ENCODE data around the gene PCDH12.

The PCDH12 gene

DNA sequence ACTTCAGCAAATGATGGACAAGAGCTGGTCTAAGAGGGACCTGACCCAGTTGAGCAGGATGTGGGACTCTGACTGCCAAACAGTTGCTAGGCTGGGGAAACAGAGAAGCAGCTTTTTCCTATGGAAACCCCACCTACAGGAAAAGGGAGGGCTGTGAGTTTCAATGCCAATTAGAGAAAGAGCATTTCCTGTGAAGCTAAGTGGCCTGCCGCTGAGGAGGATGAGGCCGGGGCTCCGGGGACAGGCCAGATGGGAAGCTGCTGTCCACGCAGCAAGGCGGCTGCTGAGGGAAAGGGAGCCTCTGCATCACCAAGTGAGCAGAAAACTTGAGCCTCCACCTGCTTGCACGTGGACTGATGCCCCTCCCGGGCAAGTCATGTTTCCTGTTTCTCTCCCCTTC is at the start of gene PCDH12:
TSS of gene PCDH12 (minus strand) at position 90 of the 400 bp plus-strand sequence. CDS start 351 bp downstream, outside the sequence.
- Mint-ChIP-seq H3K9me3 (no peaks in the 10 kb centered on the region), H3K27ac (peak within 1 kb of the TSS; percentile 81), H3K36me3 (ENCODE audit: low read depth) (no peaks in the 10 kb centered on the region), H3K4me3 (peak within 1 kb of the TSS; percentile 77), H3K27me3 (no peaks in the 10 kb centered on the region), H3K4me1 (peaks cover 36% of the 10 kb centered on the region)
- ATAC-seq (peak; percentile 31), DNase-seq (peak; percentile 25)

DNA sequence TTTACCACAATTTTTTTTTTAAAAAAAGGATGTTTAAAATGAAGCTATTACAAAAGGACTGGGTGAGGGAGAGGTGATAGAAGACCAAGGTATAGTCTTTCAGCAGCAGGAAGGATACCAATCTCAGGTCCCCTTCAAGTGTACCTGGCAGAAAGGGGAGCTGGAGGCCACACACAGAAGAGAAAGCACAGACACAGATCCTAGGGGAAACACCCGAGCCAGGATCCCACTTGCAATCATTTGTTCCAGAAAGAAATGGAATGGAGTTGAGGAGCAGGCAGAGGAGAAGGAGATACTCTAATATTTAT is 49.2 kb upstream of the PCDH12 start:
- Mint-ChIP-seq H3K27me3 (no peaks in the 10 kb centered on the region), H3K9me3 (no peaks in the 10 kb centered on the region), H3K4me3 (peak overlapping the region; percentile 56), H3K4me1 (peaks cover 69% of the 10 kb centered on the region), H3K27ac (peak overlapping the region; percentile 84), H3K36me3 (ENCODE audit: low read depth) (peaks cover 67% of the 10 kb centered on the region)
- no peak for DNase-seq
- no peak for ATAC-seq

DNA sequence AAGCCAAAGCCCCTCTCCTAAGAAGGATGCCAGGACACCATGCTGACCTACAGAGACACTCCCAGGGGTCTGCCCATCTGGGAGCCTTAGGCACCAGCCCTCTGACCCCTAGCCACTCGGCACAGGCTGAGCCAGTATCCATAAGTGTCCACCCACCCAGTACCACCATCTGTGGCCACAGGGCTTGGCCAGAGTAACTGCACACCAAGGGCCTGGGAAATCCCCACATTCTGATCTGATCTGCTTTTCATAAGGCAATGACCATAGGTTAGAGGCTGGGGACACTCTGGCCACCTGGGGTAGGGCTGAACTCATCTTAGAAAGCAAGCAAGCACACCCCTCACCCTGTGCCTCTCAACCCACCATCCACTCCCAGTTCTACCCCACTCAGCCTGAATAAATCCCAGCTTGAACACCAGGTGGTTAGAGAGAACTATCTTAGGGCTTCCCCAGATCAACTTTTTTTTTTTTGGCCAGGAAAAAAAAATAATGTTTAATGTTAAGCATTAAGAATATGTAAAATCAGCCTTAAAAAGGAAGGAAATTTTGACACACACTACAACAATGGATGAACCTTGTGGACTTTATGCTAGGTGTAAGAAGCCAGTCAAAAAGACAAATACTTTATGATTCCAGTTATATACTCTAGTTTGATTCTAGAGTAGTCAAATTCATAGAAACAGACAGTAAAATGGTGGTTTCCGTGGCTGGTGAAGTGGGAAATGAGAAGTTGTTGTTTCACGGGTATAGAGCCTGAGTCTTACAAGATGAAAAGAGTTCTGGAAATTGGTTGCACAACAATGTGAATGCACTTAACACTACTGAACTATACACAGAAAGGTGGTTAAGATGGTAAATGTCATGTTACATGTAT is 48.6 kb upstream of the PCDH12 start:
- H3K9me3 Mint-ChIP-seq, result no peaks in the 10 kb centered on the region
- H3K27me3 Mint-ChIP-seq, result no peaks in the 10 kb centered on the region
- ATAC-seq (peak; percentile 91), DNase-seq (no peak)
- peaks cover 69% of the 10 kb centered on the region for H3K4me1 Mint-ChIP-seq
- peak overlapping the region; percentile 84 for H3K27ac Mint-ChIP-seq
- H3K36me3 Mint-ChIP-seq (ENCODE audit: low read depth), result peaks cover 72% of the 10 kb centered on the region
- peak overlapping the region; percentile 56 for H3K4me3 Mint-ChIP-seq

DNA sequence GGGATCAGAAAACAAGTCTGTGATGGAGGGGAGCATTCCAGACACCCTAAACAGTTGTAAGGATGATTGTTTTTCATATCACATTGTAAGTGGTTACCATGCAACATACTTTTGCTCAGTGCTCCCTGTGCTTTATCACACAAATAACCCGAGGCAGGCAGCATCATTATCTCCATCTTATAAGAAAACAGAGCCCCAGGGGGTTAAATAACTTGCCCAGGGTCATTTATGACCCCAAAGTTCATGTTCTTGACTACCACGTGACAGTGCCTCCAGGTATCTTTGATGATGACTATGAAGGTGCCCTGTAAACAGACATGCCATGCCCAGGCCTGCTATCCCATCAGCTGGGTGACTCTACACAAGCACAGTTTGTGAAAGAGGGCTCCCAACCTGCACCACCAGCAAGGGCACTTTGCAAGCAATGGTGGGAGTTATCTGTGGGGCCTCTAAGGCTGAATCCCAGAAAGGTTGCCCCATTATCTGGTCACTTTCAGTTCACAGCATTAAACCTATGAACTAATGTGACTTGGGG is 45.3 kb upstream of the PCDH12 start:
- no peaks in the 10 kb centered on the region for H3K9me3 Mint-ChIP-seq

DNA sequence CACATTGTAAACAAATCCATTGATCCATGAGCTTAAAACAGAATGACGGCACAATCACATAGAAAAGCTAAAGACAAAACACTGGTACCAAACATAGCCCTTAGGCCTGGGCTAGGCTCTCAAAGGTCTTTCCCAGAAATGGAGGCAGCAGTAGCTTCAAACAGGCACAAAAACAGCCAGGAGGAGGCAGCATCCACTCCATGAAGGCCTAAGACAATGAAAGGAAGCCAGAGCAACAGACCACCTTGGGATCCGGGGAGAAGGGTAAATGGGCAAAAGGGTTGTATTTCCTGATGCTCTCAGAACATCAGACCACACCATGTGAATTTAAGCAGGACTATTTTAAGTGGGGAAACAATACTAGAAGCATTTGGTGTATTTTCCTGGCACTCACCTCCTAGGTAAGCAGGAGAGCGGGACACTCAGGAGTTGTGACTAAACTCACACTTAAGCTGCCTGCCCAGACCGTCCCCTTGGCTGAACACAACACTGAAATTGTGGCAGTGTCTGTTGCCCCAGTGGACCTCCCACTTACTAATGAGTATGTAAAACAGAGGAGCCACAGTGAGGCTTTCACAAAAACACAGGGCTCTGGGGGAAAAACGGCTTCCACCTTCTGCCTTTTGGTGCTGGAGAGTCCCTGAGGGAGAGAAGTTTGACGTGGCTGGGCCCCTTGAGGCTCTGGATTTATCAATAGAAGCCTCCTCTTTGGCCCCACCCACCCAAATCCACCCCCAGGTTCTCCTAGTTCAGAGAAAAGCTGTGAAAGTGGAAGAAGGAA is 42.9 kb upstream of the PCDH12 start:
- H3K4me3 Mint-ChIP-seq, result no peak overlapping the region
- DNase-seq (no peak), ATAC-seq (peak; percentile 53)
- no peaks in the 10 kb centered on the region for H3K9me3 Mint-ChIP-seq
- H3K27ac Mint-ChIP-seq, result peak overlapping the region; percentile 45
- peaks cover 35% of the 10 kb centered on the region for H3K4me1 Mint-ChIP-seq
- H3K27me3 Mint-ChIP-seq, result no peaks in the 10 kb centered on the region
- H3K36me3 Mint-ChIP-seq (ENCODE audit: low read depth), result peaks cover 57% of the 10 kb centered on the region

More for the DNA sequence above, 45.3 kb upstream of the PCDH12 start:
- no peak for ATAC-seq
- peaks cover 59% of the 10 kb centered on the region for H3K4me1 Mint-ChIP-seq
- H3K36me3 Mint-ChIP-seq (ENCODE audit: low read depth), result peaks cover 74% of the 10 kb centered on the region
- no peak for DNase-seq
- H3K27me3 Mint-ChIP-seq, result no peaks in the 10 kb centered on the region
- H3K27ac Mint-ChIP-seq, result no peak overlapping the region
- H3K4me3 Mint-ChIP-seq, result no peak overlapping the region

DNA sequence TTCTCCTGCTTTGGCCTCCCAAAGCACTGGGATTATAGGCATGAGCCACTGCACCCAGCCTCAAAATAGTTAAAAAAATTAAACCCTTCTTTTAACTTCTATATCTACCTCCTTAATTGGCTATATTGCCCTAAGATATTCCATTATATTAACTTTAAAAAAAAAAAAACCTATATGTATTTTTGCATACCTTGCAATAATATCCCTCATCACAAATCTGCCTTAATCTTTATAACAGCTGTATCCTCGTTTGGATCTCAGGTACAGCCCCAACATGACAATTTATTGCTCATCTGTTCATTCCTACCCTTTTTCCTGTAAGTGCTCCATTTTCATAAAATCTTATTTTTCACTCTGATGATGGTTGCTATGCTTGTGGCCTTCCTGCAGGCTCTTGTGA is 42.2 kb upstream of the PCDH12 start:
- Mint-ChIP-seq H3K27ac (no peak overlapping the region), H3K36me3 (ENCODE audit: low read depth) (peaks cover 53% of the 10 kb centered on the region), H3K4me1 (peaks cover 28% of the 10 kb centered on the region), H3K4me3 (no peak overlapping the region), H3K27me3 (no peaks in the 10 kb centered on the region), H3K9me3 (no peaks in the 10 kb centered on the region)
- DNase-seq (no peak), ATAC-seq (no peak)

DNA sequence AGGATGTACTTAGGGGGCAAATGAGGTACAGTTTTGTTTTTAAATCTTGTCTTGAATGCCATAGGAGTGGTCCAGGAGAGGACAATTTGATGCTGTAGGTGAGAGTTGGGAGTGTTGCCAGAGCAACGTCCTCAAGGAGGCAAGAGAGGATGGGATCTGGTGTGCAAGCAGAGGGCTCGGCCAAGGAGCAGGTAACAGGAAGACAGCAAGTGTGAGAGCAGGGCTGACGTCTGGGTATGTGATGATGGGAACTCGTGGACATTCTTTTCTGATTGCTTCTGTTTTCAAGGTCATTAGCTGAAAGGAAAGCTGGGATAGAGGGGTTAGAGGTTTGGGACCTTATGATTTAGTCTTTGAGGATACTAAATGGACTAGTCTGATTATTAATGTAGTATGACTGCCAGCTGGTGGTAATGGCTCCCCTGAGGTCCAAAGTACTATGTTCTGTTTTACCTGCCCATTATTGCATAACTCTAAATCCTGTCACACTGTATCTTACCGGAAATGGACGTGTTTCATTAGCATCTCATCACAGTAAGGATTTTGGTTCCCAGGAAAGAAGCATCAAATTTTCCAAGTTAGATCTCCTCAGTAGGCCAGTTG is 39.5 kb upstream of the PCDH12 start:
- no peak overlapping the region for H3K27ac Mint-ChIP-seq
- DNase-seq (no peak), ATAC-seq (no peak)
- no peaks in the 10 kb centered on the region for H3K27me3 Mint-ChIP-seq
- peaks cover 51% of the 10 kb centered on the region for H3K36me3 Mint-ChIP-seq (ENCODE audit: low read depth)
- H3K4me3 Mint-ChIP-seq, result no peak overlapping the region
- peaks cover 24% of the 10 kb centered on the region for H3K4me1 Mint-ChIP-seq
- no peaks in the 10 kb centered on the region for H3K9me3 Mint-ChIP-seq

DNA sequence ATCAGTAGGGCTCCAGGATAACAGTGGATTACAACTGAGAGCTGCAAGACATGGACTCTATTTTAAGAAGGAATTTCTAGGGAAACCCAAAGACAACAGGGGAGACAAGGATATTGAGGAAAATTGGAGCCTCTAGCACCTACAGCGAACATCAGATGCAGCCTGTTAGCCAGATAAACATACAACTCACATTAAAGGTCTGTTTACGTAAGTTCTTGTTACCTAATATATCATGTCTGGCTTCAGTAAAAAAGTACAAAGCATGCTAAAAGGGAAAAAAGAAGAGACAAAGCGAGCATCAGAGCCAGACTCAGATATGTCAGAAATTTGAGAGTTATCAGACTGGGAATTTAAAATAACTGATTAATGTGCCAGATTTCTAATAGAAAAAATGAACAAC is 37.7 kb upstream of the PCDH12 start:
- Mint-ChIP-seq H3K27ac (no peak overlapping the region), H3K36me3 (ENCODE audit: low read depth) (peaks cover 43% of the 10 kb centered on the region), H3K9me3 (no peaks in the 10 kb centered on the region), H3K4me3 (no peak overlapping the region), H3K4me1 (peaks cover 13% of the 10 kb centered on the region), H3K27me3 (no peaks in the 10 kb centered on the region)
- ATAC-seq (no peak), DNase-seq (no peak)

DNA sequence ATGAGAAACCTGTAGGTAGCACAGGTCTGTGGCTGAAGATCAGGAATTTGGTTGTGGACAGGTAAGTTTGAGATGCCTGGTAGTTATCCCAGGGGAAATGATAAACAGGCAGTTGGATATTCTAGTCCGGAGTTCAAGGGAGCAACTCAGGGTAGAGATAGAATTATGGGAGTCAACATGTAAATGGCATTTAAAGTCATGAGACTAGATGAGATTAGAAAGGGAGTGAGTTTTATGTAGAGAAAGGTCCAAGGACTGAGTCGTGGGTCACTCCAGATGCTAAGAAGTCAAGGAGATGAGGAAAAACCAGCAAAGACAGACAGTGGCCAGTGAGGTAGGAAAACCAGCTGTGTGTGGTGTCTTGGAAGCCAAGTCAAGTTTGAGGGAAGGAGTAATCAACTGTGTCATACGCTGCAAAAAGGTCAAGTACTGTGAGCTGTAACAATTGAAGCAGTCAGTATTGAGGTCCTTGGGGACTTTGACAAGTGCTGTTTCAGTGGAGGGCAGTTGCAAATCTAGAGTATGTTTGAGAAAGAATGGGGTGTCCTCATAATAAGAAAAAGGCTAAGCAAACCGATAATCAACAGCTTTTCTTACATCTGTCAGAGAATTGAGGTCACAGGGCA is 36.6 kb upstream of the PCDH12 start:
- no peak for DNase-seq
- peaks cover 36% of the 10 kb centered on the region for H3K36me3 Mint-ChIP-seq (ENCODE audit: low read depth)
- no peaks in the 10 kb centered on the region for H3K27me3 Mint-ChIP-seq
- no peaks in the 10 kb centered on the region for H3K9me3 Mint-ChIP-seq
- H3K4me1 Mint-ChIP-seq, result peaks cover 9% of the 10 kb centered on the region
- H3K27ac Mint-ChIP-seq, result peak overlapping the region; percentile 37
- ATAC-seq, result no peak
- H3K4me3 Mint-ChIP-seq, result no peak overlapping the region

DNA sequence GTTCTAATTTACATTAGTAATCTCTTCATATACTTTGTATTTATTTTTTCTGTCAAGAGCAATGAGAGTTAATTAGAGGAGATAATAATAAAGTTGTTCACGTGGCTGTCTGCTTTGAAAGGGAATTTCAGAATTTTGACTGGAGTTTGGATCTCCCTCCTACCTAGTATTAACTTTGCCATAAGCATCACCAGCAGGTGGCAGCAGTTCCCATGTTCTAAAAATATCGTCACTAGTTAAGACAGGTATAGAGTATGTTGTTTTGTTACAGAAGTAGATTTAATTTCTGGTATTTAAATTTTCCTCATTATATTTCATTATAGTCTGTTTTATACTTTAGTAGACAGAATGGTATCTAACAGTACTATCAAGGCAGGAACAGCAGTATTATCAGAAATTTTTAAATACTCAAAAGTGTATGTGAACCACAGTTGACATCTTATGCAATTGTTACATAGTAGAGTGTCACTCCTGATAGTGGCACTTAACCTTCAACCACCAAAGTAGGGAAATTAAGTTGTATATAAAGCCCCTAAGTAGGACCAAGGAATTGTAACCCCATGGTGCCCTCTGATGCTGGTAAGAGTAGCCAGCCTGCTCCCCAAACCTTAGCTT is 34.5 kb upstream of the PCDH12 start:
- no peak overlapping the region for H3K27ac Mint-ChIP-seq
- peak; percentile 85 for ATAC-seq

DNA sequence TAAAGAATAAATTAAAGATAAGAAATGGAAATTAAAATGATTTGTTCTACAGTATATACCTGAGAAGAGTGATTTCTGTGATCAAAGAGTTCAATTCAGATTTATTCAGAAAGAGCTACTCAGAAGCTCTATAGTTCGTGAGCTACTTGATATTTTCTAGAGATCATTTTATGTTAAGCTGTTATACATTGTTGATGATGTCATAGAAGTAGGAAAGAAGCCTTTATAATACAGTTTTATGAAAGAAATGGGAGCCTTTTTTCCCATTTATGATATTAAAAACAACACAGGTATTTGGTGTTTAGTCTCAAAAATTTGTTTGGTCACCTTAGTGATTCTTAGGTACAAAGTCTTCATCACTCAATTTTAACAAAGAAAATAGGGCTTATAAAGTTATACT is 31.7 kb upstream of the PCDH12 start:
- Mint-ChIP-seq H3K9me3 (no peaks in the 10 kb centered on the region), H3K27ac (no peak overlapping the region), H3K27me3 (no peaks in the 10 kb centered on the region), H3K36me3 (ENCODE audit: low read depth) (peaks cover 45% of the 10 kb centered on the region), H3K4me3 (no peak overlapping the region), H3K4me1 (peaks cover 7% of the 10 kb centered on the region)
- DNase-seq, result no peak
- no peak for ATAC-seq

More for the DNA sequence above, 34.5 kb upstream of the PCDH12 start:
- H3K9me3 Mint-ChIP-seq, result no peaks in the 10 kb centered on the region
- H3K4me3 Mint-ChIP-seq, result no peak overlapping the region
- no peaks in the 10 kb centered on the region for H3K27me3 Mint-ChIP-seq
- peaks cover 39% of the 10 kb centered on the region for H3K36me3 Mint-ChIP-seq (ENCODE audit: low read depth)
- peaks cover 9% of the 10 kb centered on the region for H3K4me1 Mint-ChIP-seq
- DNase-seq, result peak; percentile 84

DNA sequence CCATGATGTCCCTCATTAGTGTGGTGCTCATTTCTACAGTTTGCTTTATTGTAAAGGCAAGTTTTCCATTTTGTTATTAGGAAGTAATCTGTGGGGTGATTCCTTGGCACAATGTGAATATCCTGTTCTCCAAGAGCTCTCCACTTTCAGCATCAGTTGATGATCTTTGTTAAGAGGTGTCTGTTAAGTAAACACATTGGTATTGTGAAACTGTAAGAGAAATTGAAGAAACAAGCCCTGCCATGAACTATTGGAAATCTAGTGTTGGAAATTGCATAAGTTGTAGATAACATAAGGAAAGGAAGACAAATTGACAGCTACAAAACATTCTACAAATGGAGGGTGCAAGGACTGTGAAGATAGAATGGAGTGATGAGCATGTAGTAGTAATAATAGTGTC is 28.1 kb upstream of the PCDH12 start:
- no peaks in the 10 kb centered on the region for H3K9me3 Mint-ChIP-seq
- H3K27me3 Mint-ChIP-seq, result no peaks in the 10 kb centered on the region
- no peaks in the 10 kb centered on the region for H3K4me1 Mint-ChIP-seq
- H3K27ac Mint-ChIP-seq, result no peak overlapping the region
- ATAC-seq (no peak), DNase-seq (no peak)
- no peak overlapping the region for H3K4me3 Mint-ChIP-seq
- H3K36me3 Mint-ChIP-seq (ENCODE audit: low read depth), result peaks cover 39% of the 10 kb centered on the region

DNA sequence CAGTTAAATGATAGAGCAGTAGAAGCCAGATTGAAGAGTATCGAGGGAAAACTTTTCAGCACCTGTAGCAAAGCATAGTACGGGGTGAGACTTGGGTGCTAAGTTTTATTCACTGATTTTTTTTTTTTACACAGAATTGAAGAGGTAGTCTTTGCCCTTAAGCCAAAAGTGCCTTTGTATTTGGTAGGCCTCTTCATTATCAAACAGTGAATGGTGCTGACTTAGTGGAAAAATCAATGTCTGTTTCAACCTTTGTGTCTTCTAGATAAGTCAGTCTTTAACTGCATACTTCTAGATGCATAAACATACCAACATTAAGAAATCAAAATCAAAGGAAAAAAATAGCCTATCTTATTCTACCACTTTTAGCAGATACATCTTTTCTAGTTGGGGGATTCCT is 24.6 kb upstream of the PCDH12 start:
- no peaks in the 10 kb centered on the region for H3K27me3 Mint-ChIP-seq
- H3K36me3 Mint-ChIP-seq (ENCODE audit: low read depth), result peaks cover 52% of the 10 kb centered on the region
- DNase-seq, result no peak
- no peak overlapping the region for H3K27ac Mint-ChIP-seq
- H3K4me3 Mint-ChIP-seq, result no peak overlapping the region
- no peaks in the 10 kb centered on the region for H3K4me1 Mint-ChIP-seq
- H3K9me3 Mint-ChIP-seq, result no peaks in the 10 kb centered on the region
- ATAC-seq, result no peak

DNA sequence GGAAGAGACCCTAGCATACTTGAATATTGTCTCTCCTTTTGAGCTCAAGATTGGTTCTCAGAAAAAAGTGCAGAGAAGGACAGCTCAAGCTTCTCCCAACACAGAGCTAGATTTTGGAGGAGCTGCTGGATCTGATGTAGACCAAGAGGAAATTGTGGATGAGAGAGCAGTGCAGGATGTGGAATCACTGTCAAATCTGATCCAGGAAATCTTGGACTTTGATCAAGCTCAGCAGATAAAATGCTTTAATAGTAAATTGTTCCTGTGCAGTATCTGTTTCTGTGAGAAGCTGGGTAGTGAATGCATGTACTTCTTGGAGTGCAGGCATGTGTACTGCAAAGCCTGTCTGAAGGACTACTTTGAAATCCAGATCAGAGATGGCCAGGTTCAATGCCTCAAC is 20.4 kb upstream of the PCDH12 start:
- Mint-ChIP-seq H3K36me3 (ENCODE audit: low read depth) (peaks cover 48% of the 10 kb centered on the region), H3K4me1 (peaks cover 21% of the 10 kb centered on the region), H3K4me3 (no peak overlapping the region), H3K27ac (no peak overlapping the region), H3K27me3 (no peaks in the 10 kb centered on the region), H3K9me3 (no peaks in the 10 kb centered on the region)
- ATAC-seq, result no peak
- DNase-seq, result no peak
